H9 (cell line): ENCODE data around the gene MCOLN3. TPM values are rescaled to one million over a fixed set of nuclear protein-coding genes. Genes with fewer than 3 reads are reported as not detected.

Experiments
- DNase-seq: peaks from one replicate; pipeline ENCODE4 v3.0.0-alpha.2; 2017
- H2AFZ ChIP-seq: one replicate; pipeline ENCODE4 v1.6.1; 2013; ENCODE audit warnings: mild to moderate bottlenecking, low read length, control low read depth, moderate library complexity
- H2AK5ac ChIP-seq: 2 replicates; pipeline ENCODE4 v1.6.1; 2013; ENCODE audit warnings: low read length, control low read depth, mixed read lengths; ENCODE audit not compliant: insufficient read length
- H2BK120ac ChIP-seq: one replicate; pipeline ENCODE4 v1.6.1; 2013; ENCODE audit warnings: low read depth, mild to moderate bottlenecking, low read length, control low read depth, inconsistent platforms; ENCODE audit not compliant: poor library complexity, severe bottlenecking
- H2BK12ac ChIP-seq: 2 replicates; pipeline ENCODE4 v1.6.1; 2013; ENCODE audit warnings: low read length, control low read depth, mixed read lengths, low read depth; ENCODE audit not compliant: insufficient read length
- H2BK15ac ChIP-seq: 2 replicates; pipeline ENCODE4 v1.6.1; 2013; ENCODE audit warnings: low read depth, low read length, control low read depth
- H2BK20ac ChIP-seq: one replicate; pipeline ENCODE4 v1.6.1; 2013; ENCODE audit warnings: low read depth, mild to moderate bottlenecking, low read length, control low read depth, inconsistent platforms; ENCODE audit not compliant: poor library complexity, severe bottlenecking
- H2BK5ac ChIP-seq: 2 replicates; pipeline ENCODE4 v1.6.1; 2013; ENCODE audit warnings: low read length, control low read depth, mixed read lengths; ENCODE audit not compliant: insufficient read length
- H3K14ac ChIP-seq: 2 replicates; pipeline ENCODE4 v1.6.1; 2013; ENCODE audit warnings: low read length, control low read depth; ENCODE audit not compliant: insufficient read depth
- H3K18ac ChIP-seq: 2 replicates; pipeline ENCODE4 v1.6.1; 2013; ENCODE audit warnings: low read depth, mild to moderate bottlenecking, mixed read lengths, low read length, control low read depth; ENCODE audit not compliant: insufficient read length
- H3K23ac ChIP-seq: 2 replicates; pipeline ENCODE4 v1.6.1; 2013; ENCODE audit warnings: low read length, control low read depth, mixed read lengths, low read depth; ENCODE audit not compliant: insufficient read length
- H3K23me2 ChIP-seq: 2 replicates; pipeline ENCODE4 v1.6.1; 2013; ENCODE audit warnings: low read depth, mild to moderate bottlenecking, mixed read lengths, low read length, control low read depth; ENCODE audit not compliant: insufficient read length, poor library complexity, severe bottlenecking
- H3K27ac ChIP-seq: 2 replicates; pipeline ENCODE4 v1.5.1; 2013; ENCODE audit warnings: low read length, control low read depth, mixed read lengths, low read depth; ENCODE audit not compliant: insufficient read length
- H3K27me3 ChIP-seq: 2 replicates; pipeline ENCODE4 v1.6.1; 2013; ENCODE audit warnings: low read length, control low read depth, inconsistent platforms; ENCODE audit not compliant: insufficient read depth
- H3K4ac ChIP-seq: 2 replicates; pipeline ENCODE4 v1.6.1; 2013; ENCODE audit warnings: low read depth, mild to moderate bottlenecking, control low read depth, inconsistent platforms, low read length, moderate library complexity
- H3K4me1 ChIP-seq: 2 replicates; pipeline ENCODE4 v1.6.1; 2013; ENCODE audit warnings: low read length, control low read depth, inconsistent platforms; ENCODE audit not compliant: insufficient read depth
- H3K4me2 ChIP-seq: 2 replicates; pipeline ENCODE4 v1.6.1; 2013; ENCODE audit warnings: low read length, control low read depth, mixed read lengths; ENCODE audit not compliant: insufficient read length, insufficient read depth
- H3K56ac ChIP-seq: 2 replicates; pipeline ENCODE4 v1.6.1; 2013; ENCODE audit warnings: low read depth, mild to moderate bottlenecking, mixed read lengths, low read length, control low read depth; ENCODE audit not compliant: insufficient read length
- H3K79me1 ChIP-seq: 2 replicates; pipeline ENCODE4 v1.6.1; 2013; ENCODE audit warnings: low read depth, mild to moderate bottlenecking, moderate library complexity, low read length, control low read depth, inconsistent platforms; ENCODE audit not compliant: insufficient read depth, poor library complexity, severe bottlenecking
- H3K79me2 ChIP-seq: 2 replicates; pipeline ENCODE4 v1.6.1; 2013; ENCODE audit warnings: low read length, control low read depth, inconsistent platforms; ENCODE audit not compliant: insufficient read depth
- H3K9ac ChIP-seq: 2 replicates; pipeline ENCODE4 v1.6.1; 2013; ENCODE audit warnings: low read length, control low read depth, mixed read lengths; ENCODE audit not compliant: insufficient read length; ENCODE audit errors: extremely low read depth
- H3K9me3 ChIP-seq: one replicate; pipeline ENCODE4 v1.6.1; 2013; ENCODE audit warnings: low read depth, low read length, inconsistent platforms; ENCODE audit not compliant: control insufficient read depth
- H3T11ph ChIP-seq: one replicate; pipeline ENCODE4 v1.6.1; 2013; ENCODE audit warnings: mild to moderate bottlenecking, low read length, control low read depth, inconsistent platforms
- H4K20me1 ChIP-seq: one replicate; pipeline ENCODE4 v1.6.1; 2013; ENCODE audit not compliant: control insufficient read depth, insufficient read length, insufficient read depth
- H4K5ac ChIP-seq: 2 replicates; pipeline ENCODE4 v1.6.1; 2013; ENCODE audit warnings: low read depth, mild to moderate bottlenecking, mixed read lengths, low read length, control low read depth; ENCODE audit not compliant: insufficient read length
- H4K8ac ChIP-seq: replicated peaks from 2 replicates; pipeline ENCODE4 v1.6.1; 2013; ENCODE audit warnings: low read length, control low read depth, mixed read lengths, low read depth; ENCODE audit not compliant: insufficient read length
- H4K91ac ChIP-seq: 2 replicates; pipeline ENCODE4 v1.6.1; 2013; ENCODE audit warnings: low read depth, mild to moderate bottlenecking, moderate library complexity, mixed read lengths, low read length, control low read depth; ENCODE audit not compliant: insufficient read length
- H3K27ac Mint-ChIP-seq, 3 experiments: 2 replicates in 2 of 3; 3 replicates in 1 of 3; pipeline ENCODE4 v1.8.0; 2020 to 2021; ENCODE audit warnings: mixed read lengths in 3 of 3, mild to moderate bottlenecking in 1 of 3, moderate library complexity in 1 of 3
- H3K27me3 Mint-ChIP-seq: 2 replicates; pipeline ENCODE4 v1.8.0; 2021; ENCODE audit warnings: low read depth, mild to moderate bottlenecking, moderate library complexity, mixed read lengths
- H3K36me3 Mint-ChIP-seq, 3 experiments: 2 replicates in 2 of 3; 3 replicates in 1 of 3; pipeline ENCODE4 v1.8.0; 2020 to 2021; ENCODE audit warnings: low read depth in 3 of 3, mixed read lengths in 3 of 3; ENCODE audit not compliant: insufficient read depth in 1 of 3
- H3K4me1 Mint-ChIP-seq, 2 experiments: 2 replicates each; pipeline ENCODE4 v1.8.0; 2020; ENCODE audit warnings: mixed read lengths in 2 of 2
- H3K4me3 Mint-ChIP-seq, 2 experiments: 2 replicates in 1 of 2; 3 replicates in 1 of 2; pipeline ENCODE4 v1.8.0; 2020 to 2021; ENCODE audit warnings: mild to moderate bottlenecking in 2 of 2, mixed read lengths in 2 of 2, moderate library complexity in 1 of 2
- H3K9me3 Mint-ChIP-seq, 2 experiments: 2 replicates in 1 of 2; 3 replicates in 1 of 2; pipeline ENCODE4 v1.8.0; 2020; ENCODE audit warnings: mild to moderate bottlenecking in 2 of 2, mixed read lengths in 2 of 2, moderate library complexity in 1 of 2
- CTCF ChIP-seq: fragments of 200-600 bp; sonication (generic); conservative IDR thresholded peaks from 3 replicates; pipeline ENCODE4 v1.8.0; 2021; ENCODE audit warnings: antibody characterized with exemption, mild to moderate bottlenecking
- WGBS: extraction: QIAGEN DNeasy Blood & Tissue Kit; methylation state at CpG from one replicate; pipeline ENCODE4 v1.1.7; 2013; ENCODE audit warnings: missing lambda C conversion rate, low lambda C conversion rate, mixed read lengths; ENCODE audit not compliant: insufficient read length; ENCODE audit errors: extremely low coverage; 5-methylcytosine and 5-hydroxymethylcytosine counted together
- total RNA-seq: library from RNA; stranded (reverse); gene quantifications from 2 replicates; pipeline ENCODE4 v1.2.1, GENCODE V29; 2021

Gene MCOLN3
- total RNA-seq, 1 experiment from 2014 or later = 10.8 TPM

DNA sequence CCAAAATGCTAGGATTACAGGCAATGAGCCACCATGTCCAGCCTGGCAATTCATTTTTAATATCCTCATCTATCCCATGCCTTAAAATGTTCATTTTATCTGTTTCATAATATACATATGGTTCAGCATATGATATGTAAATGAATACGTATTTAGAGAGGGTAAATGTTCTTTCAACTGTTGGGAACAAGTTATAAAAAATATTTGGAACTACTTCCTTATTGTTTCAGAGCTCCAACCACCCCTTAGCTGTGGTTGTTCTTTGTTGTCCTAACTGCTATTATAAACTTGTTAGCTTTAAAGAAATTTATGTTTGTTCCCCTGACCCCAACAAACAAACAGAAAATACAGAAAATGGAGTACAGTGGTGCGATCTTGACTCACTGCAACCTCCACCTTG is 65.9 kb downstream of the MCOLN3 start:
- no peak overlapping the region for H4K91ac ChIP-seq
- DNase-seq = no peak
- H3T11ph ChIP-seq = no peak overlapping the region
- H3K79me2 ChIP-seq = no peaks in the 10 kb centered on the region
- TF ChIP-seq CTCF = no peak
- no peak overlapping the region for H2BK20ac ChIP-seq
- H2AK5ac ChIP-seq = no peak overlapping the region
- H3K23ac ChIP-seq = no peak overlapping the region
- H2BK15ac ChIP-seq = no peak overlapping the region
- no peak overlapping the region for H3K18ac ChIP-seq
- H3K79me1 ChIP-seq = no peaks in the 10 kb centered on the region
- no peaks in the 10 kb centered on the region for H3K27me3 ChIP-seq
- no peaks in the 10 kb centered on the region for H4K20me1 ChIP-seq
- H3K9me3 ChIP-seq = no peaks in the 10 kb centered on the region
- H3K27ac ChIP-seq = no peak overlapping the region
- Mint-ChIP-seq H3K4me1 (no peaks in the 10 kb centered on the region), H3K9me3 (no peaks in the 10 kb centered on the region), H3K36me3 (no peaks in the 10 kb centered on the region), H3K4me3 (no peak overlapping the region), H3K27me3 (peaks cover 3% of the 10 kb centered on the region; the same call in 1 of the 2 replicates), H3K27ac (no peak overlapping the region)
- H2AFZ ChIP-seq = no peak overlapping the region
- H3K4ac ChIP-seq = no peak overlapping the region
- no peak overlapping the region for H3K14ac ChIP-seq
- WGBS = no CpG with 5 or more reads among the region's 2 CpGs
- no peaks in the 10 kb centered on the region for H3K23me2 ChIP-seq
- no peak overlapping the region for H3K56ac ChIP-seq
- H2BK12ac ChIP-seq = no peak overlapping the region
- no peak overlapping the region for H4K5ac ChIP-seq
- H4K8ac ChIP-seq = no peak overlapping the region
- no peak overlapping the region for H2BK120ac ChIP-seq
- H3K9ac ChIP-seq = no peak overlapping the region
- no peaks in the 10 kb centered on the region for H3K4me1 ChIP-seq
- no peak overlapping the region for H3K4me2 ChIP-seq
- H2BK5ac ChIP-seq = no peak overlapping the region
